ENCODE measurements around the gene VMP1.

Gene VMP1

DNA sequence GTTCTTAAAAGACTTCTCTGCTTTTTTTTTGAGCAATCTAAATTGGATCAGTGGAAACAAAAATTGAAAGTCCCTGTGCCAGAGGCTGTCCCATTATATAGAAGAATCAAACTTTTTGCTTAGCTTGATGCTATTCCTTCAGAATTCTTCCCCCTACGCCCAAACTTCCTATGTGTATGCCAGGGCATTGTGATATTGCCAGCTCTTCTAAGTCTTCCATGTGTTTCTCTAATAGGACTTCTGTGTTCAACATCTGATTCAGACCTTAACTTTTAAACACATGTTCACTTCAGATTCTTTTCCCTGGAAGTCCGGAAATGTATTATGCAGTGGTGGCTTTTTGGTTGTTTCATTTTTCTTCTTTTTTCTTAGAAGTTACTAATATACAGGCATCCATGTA lies 19.0 kb upstream of the VMP1 start:
- DNase-seq (ENCODE audit: insufficient read length, low spot score), result no peak

GRCh38 chr17:59693582-59693981 lies 13.9 kb upstream of the VMP1 start:
- DNase-seq (ENCODE audit: insufficient read length, low spot score), result no peak
- TF ChIP-seq, protein P1, sequence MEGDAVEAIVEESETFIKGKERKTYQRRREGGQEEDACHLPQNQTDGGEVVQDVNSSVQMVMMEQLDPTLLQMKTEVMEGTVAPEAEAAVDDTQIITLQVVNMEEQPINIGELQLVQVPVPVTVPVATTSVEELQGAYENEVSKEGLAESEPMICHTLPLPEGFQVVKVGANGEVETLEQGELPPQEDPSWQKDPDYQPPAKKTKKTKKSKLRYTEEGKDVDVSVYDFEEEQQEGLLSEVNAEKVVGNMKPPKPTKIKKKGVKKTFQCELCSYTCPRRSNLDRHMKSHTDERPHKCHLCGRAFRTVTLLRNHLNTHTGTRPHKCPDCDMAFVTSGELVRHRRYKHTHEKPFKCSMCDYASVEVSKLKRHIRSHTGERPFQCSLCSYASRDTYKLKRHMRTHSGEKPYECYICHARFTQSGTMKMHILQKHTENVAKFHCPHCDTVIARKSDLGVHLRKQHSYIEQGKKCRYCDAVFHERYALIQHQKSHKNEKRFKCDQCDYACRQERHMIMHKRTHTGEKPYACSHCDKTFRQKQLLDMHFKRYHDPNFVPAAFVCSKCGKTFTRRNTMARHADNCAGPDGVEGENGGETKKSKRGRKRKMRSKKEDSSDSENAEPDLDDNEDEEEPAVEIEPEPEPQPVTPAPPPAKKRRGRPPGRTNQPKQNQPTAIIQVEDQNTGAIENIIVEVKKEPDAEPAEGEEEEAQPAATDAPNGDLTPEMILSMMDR (IDR thresholded peaks at IDR 0.05; ENCODE audit: insufficient read depth, missing control alignments), result no peak
- no peak for FAIRE-seq

More for the DNA sequence above, 19.0 kb upstream of the VMP1 start:
- TF ChIP-seq, protein P1 (IDR thresholded peaks at IDR 0.05; ENCODE audit: insufficient read depth, missing control alignments), result no peak
- FAIRE-seq, result no peak

- DNase-seq (ENCODE audit: insufficient read length, low spot score) (no peak), FAIRE-seq (no peak)
- TF ChIP-seq, protein P1 (IDR thresholded peaks at IDR 0.05; ENCODE audit: insufficient read depth, missing control alignments), result no peak
These were observed 13.1 kb upstream of the VMP1 start for GRCh38 chr17:59694344-59694743.

GRCh38 chr17:59695945-59696681 lies 11.3 kb upstream of the VMP1 start:
- no peak for FAIRE-seq
- TF ChIP-seq, protein P1 (IDR thresholded peaks at IDR 0.05; ENCODE audit: insufficient read depth, missing control alignments), result no peak
- DNase-seq (ENCODE audit: insufficient read length, low spot score), result no peak

DNA sequence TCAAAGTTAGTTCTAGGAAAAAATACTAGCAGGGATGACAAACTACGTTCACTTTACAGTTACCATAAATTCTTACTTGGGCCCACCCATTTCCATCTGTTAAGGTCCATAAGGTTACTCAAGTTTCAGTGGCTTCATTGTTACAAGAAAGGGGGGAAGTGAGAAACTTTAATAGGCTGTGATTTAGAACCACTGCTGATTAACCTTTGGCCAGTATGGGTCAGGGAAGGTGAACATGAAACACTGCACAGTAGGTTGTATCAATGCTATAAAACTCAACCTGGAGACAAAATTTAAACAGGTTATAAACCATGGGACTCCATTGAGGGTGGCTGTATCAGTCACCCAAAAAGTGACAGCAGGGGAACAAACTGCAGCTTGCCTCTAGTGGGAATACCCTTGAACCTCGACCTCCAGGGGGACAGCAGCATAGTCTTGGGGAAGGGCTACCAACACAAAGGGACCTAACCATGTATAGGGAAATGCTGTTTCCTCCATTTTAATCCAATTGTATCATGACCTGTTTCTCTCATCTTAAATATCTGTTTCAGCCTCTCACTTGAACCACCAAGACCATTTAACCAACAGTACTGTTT lies 10.7 kb upstream of the VMP1 start:
- FAIRE-seq, result no peak
- DNase-seq (ENCODE audit: insufficient read length, low spot score), result no peak
- TF ChIP-seq, protein P1 (IDR thresholded peaks at IDR 0.05; ENCODE audit: insufficient read depth, missing control alignments), result no peak

GRCh38 chr17:59698143-59698542 lies 9.3 kb upstream of the VMP1 start:
- TF ChIP-seq, protein P1 (IDR thresholded peaks at IDR 0.05; ENCODE audit: insufficient read depth, missing control alignments), result no peak

GRCh38 chr17:59699218-59699617 lies 8.2 kb upstream of the VMP1 start:
- DNase-seq (ENCODE audit: insufficient read length, low spot score), result no peak
- FAIRE-seq, result no peak
- TF ChIP-seq, protein P1 (IDR thresholded peaks at IDR 0.05; ENCODE audit: insufficient read depth, missing control alignments), result no peak

More at GRCh38 chr17:59698143-59698542, 9.3 kb upstream of the VMP1 start:
- DNase-seq (ENCODE audit: insufficient read length, low spot score), result no peak
- FAIRE-seq, result no peak

All from D721Med (cell line).